Loucy (cell line): ENCODE results near the gene SYNGAP1.

Experiments
- EZH2phosphoT487 ChIP-seq: fragments of 200-600 bp; IDR thresholded peaks from 2 replicates; pipeline ENCODE4 v1.6.1; 2018; ENCODE audit warnings: antibody characterized with exemption, mild to moderate bottlenecking, moderate library complexity, borderline replicate concordance
- TF ChIP-seq, protein P1 (sequence below): fragments of 200-600 bp; sonication (generic); conservative IDR thresholded peaks from 2 replicates; pipeline ENCODE4 v1.5.1; 2014; ENCODE audit warnings: mild to moderate bottlenecking, antibody characterized with exemption, low read length

GRCh38 chr6:33450434-33450833 lies 30.6 kb downstream of the SYNGAP1 start:
- TF ChIP-seq, protein P1, sequence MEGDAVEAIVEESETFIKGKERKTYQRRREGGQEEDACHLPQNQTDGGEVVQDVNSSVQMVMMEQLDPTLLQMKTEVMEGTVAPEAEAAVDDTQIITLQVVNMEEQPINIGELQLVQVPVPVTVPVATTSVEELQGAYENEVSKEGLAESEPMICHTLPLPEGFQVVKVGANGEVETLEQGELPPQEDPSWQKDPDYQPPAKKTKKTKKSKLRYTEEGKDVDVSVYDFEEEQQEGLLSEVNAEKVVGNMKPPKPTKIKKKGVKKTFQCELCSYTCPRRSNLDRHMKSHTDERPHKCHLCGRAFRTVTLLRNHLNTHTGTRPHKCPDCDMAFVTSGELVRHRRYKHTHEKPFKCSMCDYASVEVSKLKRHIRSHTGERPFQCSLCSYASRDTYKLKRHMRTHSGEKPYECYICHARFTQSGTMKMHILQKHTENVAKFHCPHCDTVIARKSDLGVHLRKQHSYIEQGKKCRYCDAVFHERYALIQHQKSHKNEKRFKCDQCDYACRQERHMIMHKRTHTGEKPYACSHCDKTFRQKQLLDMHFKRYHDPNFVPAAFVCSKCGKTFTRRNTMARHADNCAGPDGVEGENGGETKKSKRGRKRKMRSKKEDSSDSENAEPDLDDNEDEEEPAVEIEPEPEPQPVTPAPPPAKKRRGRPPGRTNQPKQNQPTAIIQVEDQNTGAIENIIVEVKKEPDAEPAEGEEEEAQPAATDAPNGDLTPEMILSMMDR: no peak
- no peak for TF ChIP-seq EZH2phosphoT487
